ENCODE measurements around the gene SNX1.
"Not testable (repeated sequence)": the region's sequence is repeated elsewhere in the genome, so short reads cannot be mapped to it uniquely, and the experiment has no call there.

Gene SNX1

GRCh38 chr15:64073496-64073895 lies 22.3 kb upstream of the SNX1 start:
- not testable (repeated sequence) for DNase-seq (ENCODE audit: low read depth, low spot score)

DNA sequence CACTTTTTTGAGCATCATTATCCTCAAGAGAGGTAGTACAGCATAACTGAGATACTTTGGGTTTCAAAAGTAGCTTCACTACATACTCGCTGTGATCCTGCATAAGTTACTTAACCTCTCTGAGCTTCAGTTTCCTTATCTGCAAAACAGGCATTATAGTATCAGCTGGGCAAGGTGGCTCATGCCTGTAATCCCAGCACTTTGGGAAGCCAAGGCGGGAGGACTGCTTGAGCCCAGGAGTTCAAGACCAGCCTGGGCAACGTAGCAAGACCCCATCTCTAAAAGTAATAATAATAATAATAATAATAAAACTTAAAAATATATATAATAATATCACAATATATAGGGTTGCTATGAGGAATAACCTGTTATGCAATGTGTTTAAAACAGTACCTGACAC lies 13.0 kb upstream of the SNX1 start:
- no peak for DNase-seq (ENCODE audit: low read depth, low spot score)

- no peak for DNase-seq (ENCODE audit: low read depth, low spot score)
These were observed 6.1 kb upstream of the SNX1 start for GRCh38 chr15:64089543-64090280.

GRCh38 chr15:64090527-64090926 lies 5.3 kb upstream of the SNX1 start:
- DNase-seq (ENCODE audit: low read depth, low spot score), result no peak

- no peak for DNase-seq (ENCODE audit: low read depth, low spot score)
These were observed 3.5 kb upstream of the SNX1 start for GRCh38 chr15:64092075-64092820.

- peak; percentile 73 for DNase-seq (ENCODE audit: low read depth, low spot score)
These were observed 2.7 kb upstream of the SNX1 start for GRCh38 chr15:64092864-64093626.

GRCh38 chr15:64093627-64094417 lies 2.0 kb upstream of the SNX1 start, which contains the start of gene CIAO2A:
CIAO2A (minus strand) TSS chr15:64093838; CDS start chr15:64093768, 70 bp downstream.
- peak; percentile 99 for DNase-seq (ENCODE audit: low read depth, low spot score)

GRCh38 chr15:64095431-64095794 lies 369 bp upstream of the SNX1 start:
- no peak for DNase-seq (ENCODE audit: low read depth, low spot score)

GRCh38 chr15:64096668-64097384 lies 1.0 kb downstream of the SNX1 start:
- DNase-seq (ENCODE audit: low read depth, low spot score), result peak; percentile 52

DNA sequence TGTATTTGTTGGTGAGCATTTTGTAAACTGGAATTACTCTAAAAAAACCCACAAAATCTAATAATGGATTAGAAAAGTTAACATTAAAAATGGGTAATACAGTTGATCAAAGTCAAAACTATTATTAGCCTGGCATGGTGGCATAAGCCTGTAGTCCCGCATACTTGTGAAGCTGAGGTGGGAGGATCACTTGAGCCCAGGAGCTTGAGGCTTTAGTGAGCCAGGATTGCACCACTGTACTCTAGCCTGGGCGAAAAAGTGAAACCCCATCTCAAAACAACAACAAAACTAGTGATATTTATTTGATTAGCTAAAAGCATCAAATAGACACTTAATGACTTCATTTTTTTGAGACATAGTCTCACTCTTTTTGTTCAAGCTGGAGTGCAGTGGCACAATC lies 3.6 kb downstream of the SNX1 start:
- no peak for DNase-seq (ENCODE audit: low read depth, low spot score)

GRCh38 chr15:64100958-64101357 lies 5.2 kb downstream of the SNX1 start:
- no peak for DNase-seq (ENCODE audit: low read depth, low spot score)

DNA sequence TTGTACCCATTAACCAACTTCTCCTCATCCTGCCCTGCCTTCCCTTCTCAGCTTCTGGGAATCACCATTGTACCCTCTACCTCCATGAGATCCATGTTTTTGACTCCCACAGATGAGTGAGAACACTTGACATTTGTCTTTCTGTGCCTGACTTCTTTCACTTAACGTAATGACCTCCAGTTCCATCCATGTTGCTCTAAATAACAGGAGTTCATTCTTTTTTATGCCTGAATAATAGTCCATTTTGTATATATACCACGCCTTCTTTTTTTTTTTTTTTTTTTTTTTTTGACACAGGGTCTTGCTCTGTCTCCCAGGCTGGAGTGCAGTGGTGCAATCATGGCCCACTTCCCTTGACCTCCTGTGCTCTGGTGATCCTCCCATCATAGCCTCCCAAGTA lies 6.7 kb downstream of the SNX1 start:
- DNase-seq (ENCODE audit: low read depth, low spot score), result no peak

- no peak for DNase-seq (ENCODE audit: low read depth, low spot score)
These were observed 9.4 kb downstream of the SNX1 start for GRCh38 chr15:64105113-64105704.

GRCh38 chr15:64107337-64107736 lies 11.6 kb downstream of the SNX1 start:
- no peak for DNase-seq (ENCODE audit: low read depth, low spot score)

- not testable (repeated sequence) for DNase-seq (ENCODE audit: low read depth, low spot score)
These were observed 14.4 kb downstream of the SNX1 start for GRCh38 chr15:64110108-64110701.

DNA sequence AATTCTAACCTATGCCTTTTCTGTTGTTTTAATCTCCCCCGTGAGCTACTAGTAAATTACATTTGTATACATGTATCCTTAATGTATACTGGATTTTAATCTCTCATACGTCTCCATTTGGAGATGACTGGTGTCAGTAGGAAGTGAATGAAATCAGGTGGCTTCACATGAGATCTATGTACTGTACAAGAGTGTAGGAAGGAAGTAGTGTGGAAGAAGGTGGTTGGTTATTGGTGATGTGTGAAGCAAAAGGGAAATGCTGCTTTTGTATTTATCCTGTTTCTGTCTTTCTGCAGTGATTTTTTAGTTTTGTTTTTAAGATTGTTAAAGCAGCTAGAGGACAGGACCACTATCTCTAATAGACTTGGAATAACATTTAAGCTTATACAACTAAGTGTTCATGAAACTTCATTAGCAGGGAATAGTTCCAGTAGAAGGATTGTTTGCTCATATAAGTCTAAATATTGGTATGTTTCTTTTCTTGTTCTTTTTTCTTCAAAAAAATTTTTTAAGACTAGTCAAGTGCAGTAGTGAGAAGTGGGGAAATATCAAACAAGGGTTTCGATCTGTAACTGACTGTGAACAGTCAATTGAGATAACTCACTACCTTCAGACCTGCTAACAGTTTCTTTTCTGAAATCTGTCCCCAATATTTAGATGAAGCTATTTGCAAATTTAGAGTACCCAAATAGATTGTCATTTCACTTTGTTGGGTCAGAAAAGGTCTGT lies 15.3 kb downstream of the SNX1 start:
- DNase-seq (ENCODE audit: low read depth, low spot score), result no peak

- peak; percentile 56 for DNase-seq (ENCODE audit: low read depth, low spot score)
These were observed 15.9 kb downstream of the SNX1 start for GRCh38 chr15:64111679-64112050.

GRCh38 chr15:64112073-64112772 lies 16.4 kb downstream of the SNX1 start:
- no peak for DNase-seq (ENCODE audit: low read depth, low spot score)

GRCh38 chr15:64112904-64113303 lies 17.1 kb downstream of the SNX1 start:
- DNase-seq (ENCODE audit: low read depth, low spot score), result no peak
